Spinal cord (tissue), 10 donors: ENCODE measurements around the gene FARP1. TPM values are rescaled to one million over a fixed set of nuclear protein-coding genes. Genes with fewer than 3 reads are reported as not detected.

Experiments
- DNase-seq, 6 donors: peaks; one replicate each; pipeline versions ENCODE4 v3.0.0 to v3.0.0-alpha.2; 2013 to 2015; ENCODE audit warnings: low spot score in 6 of 6, low read depth in 4 of 6
- H3K27ac ChIP-seq: one replicate; pipeline ENCODE4 v1.5.1; 2013; ENCODE audit warnings: low read depth, low read length, control low read depth
- H3K27me3 ChIP-seq: one replicate; pipeline ENCODE4 v1.6.1; 2013; ENCODE audit warnings: low read length; ENCODE audit not compliant: control insufficient read depth, insufficient read depth
- H3K36me3 ChIP-seq: one replicate; pipeline ENCODE4 v1.6.1; 2013; ENCODE audit warnings: low read length; ENCODE audit not compliant: control insufficient read depth, insufficient read depth
- H3K4me1 ChIP-seq: one replicate; pipeline ENCODE4 v1.6.1; 2013; ENCODE audit warnings: low read length; ENCODE audit not compliant: control insufficient read depth, insufficient read depth
- H3K4me3 ChIP-seq: one replicate; pipeline ENCODE4 v1.5.1; 2013; ENCODE audit warnings: low read depth, low read length, control low read depth
- H3K9me3 ChIP-seq: one replicate; pipeline ENCODE4 v1.6.1; 2013; ENCODE audit warnings: low read length; ENCODE audit not compliant: control insufficient read depth, insufficient read depth
- WGBS: methylation state at CpG from one replicate; pipeline ENCODE4 v1.1.5; 2013; ENCODE audit warnings: missing lambda C conversion rate; ENCODE audit not compliant: insufficient coverage; 5-methylcytosine and 5-hydroxymethylcytosine counted together
- polyA plus RNA-seq, 2 donors: library from polyadenylated mRNA; unstranded; fragments of 120-200 nt; gene quantifications; one replicate each; pipeline ENCODE4 v1.2.1, GENCODE V29; 2013; ENCODE audit not compliant: insufficient read length in 2 of 2
- total RNA-seq, 2 donors: library from RNA; depleted of rRNA in 1 of 2; stranded (reverse); fragments of 120-200 nt in 1 of 2; fragments of >200 nt in 1 of 2; gene quantifications; one replicate each; pipeline versions ENCODE4 v1.2.3 to v1.2.4, GENCODE V29; 2013 to 2014
- donor health status: healthy.

Gene FARP1
- total and polyA plus RNA-seq, 4 donors: 44.0 to 134 (median 90.5) TPM

- WGBS: 86% methylated on average over 1 of the region's 5 CpGs
Observed at GRCh38 chr13:98212763-98213162, 69.9 kb downstream of the FARP1 start.

GRCh38 chr13:98213354-98213753, 70.5 kb downstream of the FARP1 start:
- no peaks in the 10 kb centered on the region for H3K9me3 ChIP-seq
- no peak overlapping the region for H3K27ac ChIP-seq
- 100% methylated on average over 2 of the region's 8 CpGs for WGBS
- no peak overlapping the region for H3K4me3 ChIP-seq
- peaks cover 20% of the 10 kb centered on the region for H3K36me3 ChIP-seq
- DNase-seq: no peak
- H3K27me3 ChIP-seq: no peaks in the 10 kb centered on the region
- peaks cover 35% of the 10 kb centered on the region for H3K4me1 ChIP-seq

More at GRCh38 chr13:98212763-98213162, 69.9 kb downstream of the FARP1 start:
- Histone ChIP-seq H3K9me3 (no peaks in the 10 kb centered on the region), H3K36me3 (peaks cover 17% of the 10 kb centered on the region), H3K4me3 (no peak overlapping the region), H3K27me3 (no peaks in the 10 kb centered on the region), H3K4me1 (peaks cover 30% of the 10 kb centered on the region), H3K27ac (no peak overlapping the region)
- DNase-seq: no peak

DNA sequence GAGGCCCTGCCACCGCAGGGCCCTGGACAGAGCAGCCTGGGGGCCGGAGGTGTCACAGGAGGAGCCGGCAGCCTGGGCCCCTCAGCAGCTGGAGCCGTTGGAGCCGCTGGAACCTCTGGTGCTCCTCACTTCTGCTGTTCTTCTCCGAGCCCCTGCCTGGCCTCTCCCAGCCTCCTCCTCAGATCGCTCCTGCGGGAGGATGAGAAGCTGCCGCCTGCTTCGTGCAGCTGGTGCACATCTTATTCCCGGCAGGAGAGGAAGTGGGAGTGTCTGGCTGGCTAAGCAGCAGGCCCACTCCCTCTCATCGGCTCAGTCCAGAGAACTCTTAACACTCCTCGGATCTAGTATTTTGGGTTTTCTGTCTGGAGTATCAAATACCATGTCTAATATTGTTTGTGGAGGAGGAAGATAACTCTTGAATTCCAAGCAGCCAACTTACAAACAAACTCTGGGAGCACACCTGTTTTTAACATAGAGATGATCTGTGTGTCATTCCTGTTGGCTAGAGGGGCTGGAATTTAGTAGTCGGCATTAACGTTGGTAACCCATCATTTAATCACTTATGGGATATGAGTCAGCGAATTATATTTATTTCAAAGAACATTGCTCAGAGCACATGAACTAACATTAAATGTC, 71.2 kb downstream of the FARP1 start:
- H3K27me3 ChIP-seq: no peaks in the 10 kb centered on the region
- no peaks in the 10 kb centered on the region for H3K9me3 ChIP-seq
- H3K4me3 ChIP-seq: no peak overlapping the region
- peak in 1 of 6 donors; percentile 45 for DNase-seq
- H3K27ac ChIP-seq: no peak overlapping the region
- WGBS: 46% methylated on average over 6 of the region's 16 CpGs
- peaks cover 20% of the 10 kb centered on the region for H3K36me3 ChIP-seq
- H3K4me1 ChIP-seq: peaks cover 35% of the 10 kb centered on the region

DNA sequence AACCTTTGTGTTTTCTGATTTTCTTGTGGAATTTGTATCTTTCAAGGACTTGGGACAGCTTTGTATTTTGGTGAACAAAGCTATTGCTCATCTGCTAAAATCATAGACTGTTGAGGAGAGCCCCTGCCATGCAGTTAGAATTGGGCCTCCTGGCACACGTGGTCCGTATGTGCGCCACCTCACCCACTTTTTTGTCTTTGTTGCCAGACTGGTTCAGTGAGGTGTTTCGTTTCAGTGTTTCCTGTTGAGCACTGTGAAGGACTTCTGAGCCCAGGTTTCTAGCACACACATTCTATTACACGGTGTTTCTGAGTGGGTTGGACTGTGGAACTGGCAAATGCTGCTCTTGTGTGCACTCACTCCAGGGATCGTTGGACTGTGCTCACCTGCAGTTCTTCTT, 71.8 kb downstream of the FARP1 start:
- Histone ChIP-seq H3K27ac (no peak overlapping the region), H3K9me3 (no peaks in the 10 kb centered on the region), H3K36me3 (peaks cover 20% of the 10 kb centered on the region), H3K27me3 (no peaks in the 10 kb centered on the region), H3K4me1 (peaks cover 37% of the 10 kb centered on the region), H3K4me3 (no peak overlapping the region)
- DNase-seq: no peak
- 92% methylated on average over 2 of the region's 6 CpGs for WGBS

DNA sequence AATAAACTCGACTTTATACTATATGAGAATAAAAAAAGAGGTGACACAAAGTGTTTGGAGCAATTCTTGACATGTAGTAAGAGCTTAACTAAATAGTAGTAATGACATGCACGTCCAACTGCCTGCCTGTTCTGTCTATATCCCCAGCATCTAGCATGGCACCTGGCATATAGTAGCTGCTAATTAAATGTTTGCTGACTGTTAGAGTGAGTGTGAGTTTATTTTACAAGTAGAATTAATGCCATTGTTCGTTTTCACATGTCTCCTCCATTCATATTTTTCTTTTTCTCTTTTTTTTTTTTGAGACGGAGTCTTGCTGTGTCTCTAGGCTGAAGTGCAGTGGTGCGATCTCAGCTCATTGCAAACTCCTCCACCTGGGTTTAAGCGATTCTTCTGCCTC, 72.6 kb downstream of the FARP1 start:
- H3K36me3 ChIP-seq: peaks cover 20% of the 10 kb centered on the region

DNA sequence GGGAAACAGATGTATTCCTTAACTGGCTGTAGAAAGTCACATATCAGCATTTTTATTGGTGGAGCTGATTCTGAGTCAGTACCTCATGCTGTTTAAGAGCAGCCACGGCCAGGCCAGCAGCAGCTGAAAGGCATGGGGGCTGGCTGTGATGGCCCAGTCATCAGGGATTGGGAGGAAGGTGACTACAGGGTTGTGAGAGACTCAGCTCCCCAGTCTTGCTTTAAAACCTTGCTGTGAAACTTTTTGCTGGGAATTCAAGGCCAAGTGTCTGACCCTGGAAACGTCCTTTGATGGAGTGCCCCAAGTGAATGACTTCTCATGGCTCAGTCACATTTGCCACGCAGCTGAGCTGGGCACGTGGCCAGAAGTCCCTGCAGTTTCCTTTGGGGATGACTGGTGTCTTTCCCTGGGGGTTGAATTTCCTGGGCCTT, 73.3 kb downstream of the FARP1 start:
- WGBS: 12% methylated on average over 3 of the region's 4 CpGs
- H3K27ac ChIP-seq: no peak overlapping the region
- peak in 3 of 6 donors; percentile 17 to 70 (median 64) for DNase-seq
- H3K27me3 ChIP-seq: no peaks in the 10 kb centered on the region
- H3K4me3 ChIP-seq: no peak overlapping the region
- H3K9me3 ChIP-seq: no peaks in the 10 kb centered on the region
- peaks cover 44% of the 10 kb centered on the region for H3K4me1 ChIP-seq
- peaks cover 20% of the 10 kb centered on the region for H3K36me3 ChIP-seq

More for the DNA sequence above, 72.6 kb downstream of the FARP1 start:
- no peak overlapping the region for H3K27ac ChIP-seq
- H3K4me3 ChIP-seq: no peak overlapping the region
- H3K27me3 ChIP-seq: no peaks in the 10 kb centered on the region
- peaks cover 40% of the 10 kb centered on the region for H3K4me1 ChIP-seq
- DNase-seq: no peak
- WGBS: no CpG with 5 or more reads among the region's 6 CpGs
- no peaks in the 10 kb centered on the region for H3K9me3 ChIP-seq

DNA sequence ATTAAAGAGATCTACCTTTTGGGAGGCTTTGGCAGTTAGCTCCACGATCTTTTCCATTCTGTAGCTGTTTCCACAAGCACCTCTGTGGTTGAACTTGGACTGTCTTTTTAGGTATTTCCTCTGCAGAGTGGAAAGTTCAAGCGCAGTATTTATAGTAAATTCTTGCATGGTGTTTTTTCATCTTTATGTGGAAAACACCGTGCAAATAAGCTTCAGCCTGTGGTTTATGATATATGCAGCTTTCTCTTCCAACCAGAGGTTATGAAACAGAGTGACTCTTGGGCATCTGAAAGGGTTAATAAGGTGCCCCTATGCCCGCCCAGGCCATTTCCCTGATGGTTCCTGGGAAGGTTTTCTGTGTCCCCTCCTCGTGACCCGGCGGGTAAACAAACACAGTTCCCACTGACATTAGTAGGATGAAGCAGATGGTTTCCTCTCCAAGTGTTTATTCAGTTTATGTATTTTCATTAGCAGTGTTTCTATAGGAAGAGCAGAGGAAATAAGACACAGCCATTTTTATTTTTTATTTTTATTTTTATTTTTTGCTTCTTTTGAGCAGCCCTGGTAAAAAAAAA, 73.9 kb downstream of the FARP1 start:
- Histone ChIP-seq H3K27ac (peak overlapping the region; percentile 2), H3K4me3 (no peak overlapping the region), H3K36me3 (peaks cover 20% of the 10 kb centered on the region), H3K9me3 (no peaks in the 10 kb centered on the region), H3K4me1 (peaks cover 45% of the 10 kb centered on the region), H3K27me3 (no peaks in the 10 kb centered on the region)
- 100% methylated on average over 1 of the region's 7 CpGs for WGBS
- no peak for DNase-seq

- DNase-seq: no peak
- Histone ChIP-seq H3K4me1 (peaks cover 50% of the 10 kb centered on the region), H3K4me3 (no peak overlapping the region), H3K27me3 (no peaks in the 10 kb centered on the region), H3K27ac (peak overlapping the region; percentile 2), H3K9me3 (no peaks in the 10 kb centered on the region), H3K36me3 (peaks cover 20% of the 10 kb centered on the region)
- WGBS: 89% methylated on average over 10 of the region's 12 CpGs
Observed at GRCh38 chr13:98217597-98217996, 74.7 kb downstream of the FARP1 start.

- WGBS: 100% methylated on average over 1 of the region's 6 CpGs
- no peak for DNase-seq
- H3K27ac ChIP-seq: no peak overlapping the region
Observed at GRCh38 chr13:98219685-98220084, 76.8 kb downstream of the FARP1 start.

DNA sequence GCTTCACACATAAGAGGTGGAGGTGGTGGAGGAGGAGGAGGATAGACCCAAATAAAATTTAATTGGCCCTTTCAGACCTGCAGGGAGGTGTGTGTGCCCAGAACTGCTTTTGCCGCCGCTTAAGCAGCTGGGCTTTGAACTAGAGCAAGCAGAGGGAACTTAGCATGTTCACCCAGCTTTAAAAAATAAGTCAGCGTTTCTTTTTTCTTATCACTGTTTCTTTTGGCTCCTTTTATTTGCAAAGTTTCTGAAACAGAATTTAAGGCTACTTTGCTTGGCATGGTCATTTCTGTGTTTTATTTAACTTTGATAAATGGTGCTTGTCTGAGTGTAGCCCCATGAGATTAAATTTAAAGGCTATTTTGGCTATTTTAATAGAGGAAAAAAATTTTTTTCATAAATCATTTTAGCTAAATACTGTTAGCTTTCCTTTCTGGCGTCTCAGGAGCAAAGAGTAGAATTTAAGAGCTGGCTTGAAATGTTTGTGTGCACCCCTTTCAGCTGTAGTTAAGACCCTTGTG, 77.4 kb downstream of the FARP1 start:
- H3K4me1 ChIP-seq: peaks cover 53% of the 10 kb centered on the region
- no peaks in the 10 kb centered on the region for H3K9me3 ChIP-seq
- 74% methylated on average over 3 of the region's 4 CpGs for WGBS
- H3K27me3 ChIP-seq: no peaks in the 10 kb centered on the region
- DNase-seq: no peak
- no peak overlapping the region for H3K4me3 ChIP-seq
- H3K36me3 ChIP-seq: peaks cover 9% of the 10 kb centered on the region
- H3K27ac ChIP-seq: no peak overlapping the region

More at GRCh38 chr13:98219685-98220084, 76.8 kb downstream of the FARP1 start:
- H3K36me3 ChIP-seq: peaks cover 9% of the 10 kb centered on the region
- no peaks in the 10 kb centered on the region for H3K27me3 ChIP-seq
- H3K4me1 ChIP-seq: peaks cover 51% of the 10 kb centered on the region
- no peaks in the 10 kb centered on the region for H3K9me3 ChIP-seq
- no peak overlapping the region for H3K4me3 ChIP-seq
